HG03558 (cell line): Measurements from ENCODE around the gene LRRC8C.
A peak's percentile ranks its signal among the peaks of the same experiment; 100 is the strongest.

Experiments
- ATAC-seq: cut with Tn5 transposase; IDR thresholded peaks from one replicate; pipeline ENCODE4 v1.9.1; 2021; ENCODE audit warnings: moderate number of reproducible peaks; ENCODE audit not compliant: unreplicated experiment; ENCODE audit errors: extremely low read depth

LRRC8C gene

DNA sequence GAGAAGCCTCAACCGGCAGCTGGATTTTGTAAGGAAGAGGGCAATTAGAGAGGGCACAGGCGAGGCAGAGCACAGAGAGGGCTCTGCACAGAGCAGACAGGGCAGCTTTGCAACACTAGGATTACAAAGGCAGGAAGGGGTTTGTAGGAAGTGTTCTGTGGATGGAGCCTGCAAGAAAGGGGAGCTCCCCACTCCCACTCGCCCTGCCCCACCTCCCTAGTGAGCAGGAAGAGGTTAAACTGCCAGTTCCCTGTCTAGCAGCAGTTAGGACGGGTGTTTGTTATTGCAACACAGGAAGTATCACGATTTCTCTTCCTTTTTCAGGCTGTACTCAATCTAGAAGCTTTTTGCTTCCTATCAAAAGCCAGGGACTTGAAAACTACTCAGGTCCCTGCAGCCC, 124.6 kb downstream of the LRRC8C start:
- no peak for ATAC-seq

GRCh38 chr1:89758156-89758555, 125.2 kb downstream of the LRRC8C start:
- ATAC-seq, result no peak

- ATAC-seq, result no peak
Measured at GRCh38 chr1:89759036-89759435, 126.1 kb downstream of the LRRC8C start.

DNA sequence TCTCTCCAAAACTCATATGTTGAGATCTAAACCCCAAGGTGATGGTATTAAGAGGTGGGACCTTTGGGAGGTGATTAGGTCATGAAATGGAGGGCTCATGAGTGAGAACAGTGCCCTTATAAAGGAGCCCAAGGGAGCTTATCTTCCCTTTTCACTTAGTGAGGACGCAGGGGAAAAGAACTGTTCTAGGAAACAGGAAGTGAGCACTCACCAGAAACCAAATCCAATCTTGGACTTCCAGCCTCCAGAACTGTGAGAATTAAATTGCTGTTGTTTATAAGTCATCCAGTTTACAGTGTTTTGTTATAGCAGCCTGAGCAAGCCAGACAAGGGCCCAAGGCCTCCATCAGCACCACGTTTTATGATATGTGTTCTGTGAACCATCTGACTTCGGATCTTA, 127.6 kb downstream of the LRRC8C start:
- ATAC-seq, result no peak

DNA sequence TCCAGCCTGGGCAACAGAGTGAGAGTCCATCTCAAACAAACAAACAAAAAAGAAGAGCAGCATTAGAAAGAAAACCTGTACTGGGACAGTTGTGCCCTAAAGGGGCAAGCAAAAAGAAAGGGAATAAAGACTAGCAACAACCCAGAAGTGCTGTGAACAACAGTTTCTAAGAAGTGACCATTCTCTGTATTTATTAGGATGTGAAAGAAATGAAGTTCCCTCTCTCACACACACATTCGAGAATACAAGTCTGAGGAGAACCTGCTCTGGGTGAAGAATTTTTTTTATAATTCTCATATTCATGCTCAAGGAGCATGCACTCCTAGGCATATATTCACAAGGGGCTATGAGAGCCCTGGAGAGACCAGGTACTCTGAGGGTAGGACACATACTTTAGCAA, 128.4 kb downstream of the LRRC8C start:
- no peak for ATAC-seq

- ATAC-seq, result no peak
Measured at GRCh38 chr1:89761901-89762300, 129.0 kb downstream of the LRRC8C start.

GRCh38 chr1:89762386-89762778, 129.5 kb downstream of the LRRC8C start:
- no peak for ATAC-seq

DNA sequence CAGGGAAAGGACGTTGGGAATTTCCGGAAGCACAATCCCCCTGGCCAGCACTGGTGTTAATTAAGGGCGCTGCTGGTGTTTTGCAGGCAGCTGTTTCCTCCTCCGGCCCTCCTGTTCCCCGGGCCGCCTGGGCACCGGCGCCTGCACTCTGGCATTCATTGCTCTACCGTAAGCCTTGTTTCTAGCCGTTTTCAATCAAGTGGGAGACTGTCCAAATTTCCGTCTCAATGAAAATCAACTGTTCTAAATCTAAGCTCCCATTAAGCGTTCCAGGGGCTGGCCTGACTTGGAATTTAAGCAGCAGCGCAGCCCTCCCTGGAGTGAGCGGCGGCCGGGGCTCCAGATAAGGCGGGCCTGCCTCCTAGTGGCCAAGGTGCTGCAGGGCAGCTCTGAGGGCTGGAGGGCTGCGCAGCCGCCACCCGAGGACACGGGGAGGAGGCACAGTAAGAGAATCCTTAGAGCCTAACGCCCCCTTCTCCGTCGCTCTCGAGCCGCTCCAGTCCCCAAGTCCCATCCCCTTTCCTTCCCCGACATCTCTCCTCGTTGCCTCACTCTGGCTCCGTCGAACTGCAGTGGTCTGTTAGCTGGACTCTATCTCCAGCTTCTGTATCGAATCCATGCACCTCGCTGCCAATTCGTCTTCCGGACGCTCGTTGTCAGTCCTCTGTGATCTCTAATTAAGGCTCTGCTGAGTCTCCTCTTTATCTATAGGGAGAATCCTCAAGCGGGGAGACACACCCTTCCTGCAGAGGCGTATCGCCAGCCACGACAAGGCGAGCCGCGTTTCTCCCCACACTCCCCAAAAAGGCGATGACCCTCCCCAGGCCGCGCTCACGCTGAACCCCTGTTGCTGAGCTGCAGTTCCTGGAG, 130.1 kb downstream of the LRRC8C start:
- ATAC-seq, result peak; percentile 90

DNA sequence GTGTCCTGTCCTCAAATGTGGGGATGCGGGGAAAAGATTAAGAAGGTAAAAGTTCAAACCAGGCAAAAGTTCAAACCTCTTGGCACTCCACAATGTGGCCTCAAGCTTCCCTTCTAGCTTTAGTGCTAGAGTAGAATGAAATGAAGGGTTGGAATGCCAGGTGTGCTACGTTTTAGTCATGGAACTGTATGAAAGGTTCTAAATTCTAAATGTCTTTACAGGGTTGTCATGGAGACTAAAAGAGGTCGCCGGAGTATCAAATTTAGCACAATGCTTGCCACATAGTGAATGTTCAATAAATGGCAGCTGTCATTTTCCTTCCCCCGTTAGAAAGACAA, 130.7 kb downstream of the LRRC8C start:
- no peak for ATAC-seq

DNA sequence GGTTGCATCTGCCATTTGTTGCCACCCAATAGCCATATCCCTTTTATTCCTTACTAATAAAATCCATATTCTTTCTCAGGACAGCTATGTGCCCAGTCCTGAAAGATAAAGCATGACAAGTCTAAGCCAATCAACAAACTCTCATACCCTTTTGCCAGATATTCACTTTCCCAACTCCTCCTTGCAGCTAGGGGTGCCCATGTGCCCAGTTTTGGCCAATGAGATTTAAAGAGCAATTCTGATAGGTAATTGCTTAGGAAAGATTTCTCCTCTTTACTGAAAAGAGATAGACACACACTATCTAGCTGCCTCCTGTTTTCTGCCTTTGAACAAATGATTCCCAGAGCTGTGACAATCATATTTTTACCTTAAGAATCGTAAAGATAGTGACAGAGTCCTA, 132.9 kb downstream of the LRRC8C start:
- ATAC-seq, result no peak

- ATAC-seq, result no peak
Measured at GRCh38 chr1:89767618-89768017, 134.7 kb downstream of the LRRC8C start.
